Transverse colon (tissue), 4 donors: ENCODE results near the gene GJB4.

ENCODE experiments used
- POLR2A ChIP-seq: fragments of 450-650 bp; IDR thresholded peaks from one replicate; pipeline ENCODE4 v1.6.1; 2016; ENCODE audit warnings: antibody characterized with exemption, mild to moderate bottlenecking, moderate library complexity
- POLR2AphosphoS5 ChIP-seq, 3 donors: sonication (generic); formaldehyde crosslinking; IDR thresholded peaks; one replicate each; pipeline ENCODE4 v1.6.1; 2016; ENCODE audit warnings: antibody characterized with exemption in 3 of 3
- TF ChIP-seq, protein P1 (sequence below), 5 experiments: fragments of 200-600 bp in 3 of 5; fragments of 450-650 bp in 2 of 5; sonication (generic) in 3 of 5; IDR thresholded peaks; 1 replicate in 2 of 5; 2 replicates in 3 of 5; pipeline ENCODE4 v1.5.1; 2016 to 2017; ENCODE audit warnings: antibody characterized with exemption in 5 of 5, inconsistent platforms in 3 of 5, mild to moderate bottlenecking in 2 of 5, moderate library complexity in 1 of 5

DNA sequence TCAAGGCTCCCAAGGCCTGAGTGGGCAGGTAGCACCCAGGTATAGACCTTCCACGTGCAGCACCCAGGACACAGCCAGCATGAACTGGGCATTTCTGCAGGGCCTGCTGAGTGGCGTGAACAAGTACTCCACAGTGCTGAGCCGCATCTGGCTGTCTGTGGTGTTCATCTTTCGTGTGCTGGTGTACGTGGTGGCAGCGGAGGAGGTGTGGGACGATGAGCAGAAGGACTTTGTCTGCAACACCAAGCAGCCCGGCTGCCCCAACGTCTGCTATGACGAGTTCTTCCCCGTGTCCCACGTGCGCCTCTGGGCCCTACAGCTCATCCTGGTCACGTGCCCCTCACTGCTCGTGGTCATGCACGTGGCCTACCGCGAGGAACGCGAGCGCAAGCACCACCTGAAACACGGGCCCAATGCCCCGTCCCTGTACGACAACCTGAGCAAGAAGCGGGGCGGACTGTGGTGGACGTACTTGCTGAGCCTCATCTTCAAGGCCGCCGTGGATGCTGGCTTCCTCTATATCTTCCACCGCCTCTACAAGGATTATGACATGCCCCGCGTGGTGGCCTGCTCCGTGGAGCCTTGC is 1.7 kb downstream of the GJB4 start:
- TF ChIP-seq, protein P1, sequence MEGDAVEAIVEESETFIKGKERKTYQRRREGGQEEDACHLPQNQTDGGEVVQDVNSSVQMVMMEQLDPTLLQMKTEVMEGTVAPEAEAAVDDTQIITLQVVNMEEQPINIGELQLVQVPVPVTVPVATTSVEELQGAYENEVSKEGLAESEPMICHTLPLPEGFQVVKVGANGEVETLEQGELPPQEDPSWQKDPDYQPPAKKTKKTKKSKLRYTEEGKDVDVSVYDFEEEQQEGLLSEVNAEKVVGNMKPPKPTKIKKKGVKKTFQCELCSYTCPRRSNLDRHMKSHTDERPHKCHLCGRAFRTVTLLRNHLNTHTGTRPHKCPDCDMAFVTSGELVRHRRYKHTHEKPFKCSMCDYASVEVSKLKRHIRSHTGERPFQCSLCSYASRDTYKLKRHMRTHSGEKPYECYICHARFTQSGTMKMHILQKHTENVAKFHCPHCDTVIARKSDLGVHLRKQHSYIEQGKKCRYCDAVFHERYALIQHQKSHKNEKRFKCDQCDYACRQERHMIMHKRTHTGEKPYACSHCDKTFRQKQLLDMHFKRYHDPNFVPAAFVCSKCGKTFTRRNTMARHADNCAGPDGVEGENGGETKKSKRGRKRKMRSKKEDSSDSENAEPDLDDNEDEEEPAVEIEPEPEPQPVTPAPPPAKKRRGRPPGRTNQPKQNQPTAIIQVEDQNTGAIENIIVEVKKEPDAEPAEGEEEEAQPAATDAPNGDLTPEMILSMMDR (IDR thresholded peaks at IDR 0.05) = no peak
- TF ChIP-seq POLR2A = no peak
- TF ChIP-seq POLR2AphosphoS5 (IDR thresholded peaks at IDR 0.05) = no peak
